H1 (cell line): ENCODE results near the gene UBALD1. TPM values are rescaled to one million over a fixed set of nuclear protein-coding genes. Genes with fewer than 3 reads are reported as not detected.

Source experiments
- ASH2L ChIP-seq: fragments of 200-600, 300-600 bp; sonication (generic); IDR thresholded peaks from one replicate; pipeline ENCODE4 v1.7.1; 2017; ENCODE audit warnings: low read length
- CTCF ChIP-seq, 3 experiments: IDR thresholded peaks; 1 replicate in 2 of 3; 2 replicates in 1 of 3; pipeline versions ENCODE4 v1.5.1 to v1.6.1; 2011; ENCODE audit warnings: low read length in 3 of 3, mild to moderate bottlenecking in 3 of 3, inconsistent platforms in 2 of 3, low read depth in 1 of 3, moderate library complexity in 1 of 3; ENCODE audit not compliant: insufficient read depth in 1 of 3; ENCODE audit errors: control extremely low read depth in 1 of 3
- GTF2F1 ChIP-seq: IDR thresholded peaks from 2 replicates; pipeline ENCODE4 v1.6.1; 2012; ENCODE audit warnings: low read depth, low read length, improper control_type of control experiment, borderline replicate concordance
- RAD21 ChIP-seq, 2 experiments: IDR thresholded peaks in 1 of 2; conservative IDR thresholded peaks in 1 of 2; 2 replicates each; pipeline ENCODE4 v1.6.1; 2011; ENCODE audit warnings: low read depth in 2 of 2, low read length in 2 of 2, improper control_type of control experiment in 1 of 2, inconsistent platforms in 1 of 2, mild to moderate bottlenecking in 1 of 2, moderate library complexity in 1 of 2
- SIN3A ChIP-seq, 2 experiments: IDR thresholded peaks in 1 of 2; conservative IDR thresholded peaks in 1 of 2; 2 replicates each; pipeline ENCODE4 v1.6.1; 2011 to 2012; ENCODE audit warnings: low read length in 2 of 2, improper control_type of control experiment in 1 of 2, low read depth in 1 of 2, mild to moderate bottlenecking in 1 of 2
- SIRT6 ChIP-seq: IDR thresholded peaks from one replicate; pipeline ENCODE4 v1.7.1; 2012; ENCODE audit warnings: low read length, inconsistent platforms
- SP2 ChIP-seq: IDR thresholded peaks from 2 replicates; pipeline ENCODE4 v1.6.1; 2012; ENCODE audit warnings: mild to moderate bottlenecking, low read length, inconsistent platforms
- SUZ12 ChIP-seq: fragments of 200-600 bp; sonication (generic); IDR thresholded peaks from 2 replicates; pipeline ENCODE4 v1.6.1; 2012; ENCODE audit warnings: mild to moderate bottlenecking, inconsistent platforms, low read length, moderate library complexity, mixed read lengths
- polyA plus RNA-seq, 7 experiments: library from polyadenylated mRNA; depleted of rRNA in 3 of 7; stranded (reverse) in 5 of 7; unstranded in 2 of 7; fragments of >200 nt in 5 of 7; fragments of 200-250 nt in 2 of 7; gene quantifications; 1 replicate in 5 of 7; 2 replicates in 1 of 7; 4 replicates in 1 of 7; pipeline versions ENCODE4 v1.2.1 to v1.2.3, GENCODE V29; 2011 to 2013; ENCODE audit warnings: missing spikeins in 2 of 7, mixed read lengths in 2 of 7
- total RNA-seq: library from RNA; stranded (reverse); fragmentation: NEBNext Ultra II Directional; extraction: Animal tissue kit (Norgen Biotek cat#: 25700); gene quantifications from 2 replicates; pipeline ENCODE4 v1.2.1, GENCODE V29; 2021

UBALD1 gene
- total and polyA plus RNA-seq, 2 of the 8 experiments (the other 6 are each of a cell fraction or from before 2014, with no cell fraction given) = 28.6 to 62.0 TPM

DNA sequence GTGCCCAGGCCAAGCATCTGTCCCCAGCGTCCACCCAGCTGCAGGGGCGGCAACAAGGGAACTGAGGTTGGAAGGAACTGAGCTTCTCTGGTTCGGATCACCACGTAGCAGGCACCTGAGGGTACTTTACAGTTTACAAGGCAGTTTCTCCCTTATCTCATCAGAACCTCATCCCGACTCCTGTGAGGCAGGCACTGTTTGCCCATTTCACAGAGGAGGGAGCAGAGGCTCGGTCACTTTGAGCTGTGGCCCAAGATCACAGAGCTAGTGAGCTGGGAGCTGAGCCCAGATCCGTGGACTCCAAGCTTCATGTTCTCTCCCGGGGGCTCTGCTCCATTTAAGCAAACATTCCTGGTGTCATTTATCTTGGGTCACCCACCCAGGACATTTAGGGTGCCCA, 15.1 kb downstream of the UBALD1 start (continued):
- no peak for TF ChIP-seq CTCF (IDR thresholded peaks at IDR 0.05; ENCODE audit: control extremely low read depth in 1 of 3, insufficient read depth in 1 of 3, low read depth in 1 of 3, low read length in 3 of 3)
- TF ChIP-seq RAD21 (IDR thresholded peaks at IDR 0.05 in 1 of 2, conservative IDR thresholded peaks at IDR 0.05 in 1 of 2; ENCODE audit: low read depth in 2 of 2, low read length in 2 of 2) = no peak
- no peak for TF ChIP-seq SIRT6
- TF ChIP-seq GTF2F1 = no peak
- TF ChIP-seq SUZ12 = no peak
- TF ChIP-seq SIN3A (conservative IDR thresholded peaks at IDR 0.05 in 1 of 2, IDR thresholded peaks at IDR 0.05 in 1 of 2; ENCODE audit: low read depth in 1 of 2, low read length in 2 of 2) = no peak
- no peak for TF ChIP-seq ASH2L
- TF ChIP-seq SP2 = no peak
